Esophagus muscularis mucosa (tissue), 4 donors: ENCODE measurements around the gene MGAM2.

Experiments used
- CTCF ChIP-seq, 3 experiments: fragments of 200-600 bp in 2 of 3; fragments of 450-650 bp in 1 of 3; sonication (generic) in 2 of 3; IDR thresholded peaks; one replicate each; pipeline ENCODE4 v1.5.1; 2017 to 2019; ENCODE audit warnings: antibody characterized with exemption in 3 of 3, mild to moderate bottlenecking in 2 of 3, moderate library complexity in 1 of 3
- EP300 ChIP-seq: sonication (generic); formaldehyde crosslinking; IDR thresholded peaks from one replicate; pipeline ENCODE4 v1.6.1; 2017; ENCODE audit warnings: antibody characterized with exemption
- POLR2A ChIP-seq: fragments of 450-650 bp; IDR thresholded peaks from one replicate; pipeline ENCODE4 v1.6.1; 2017; ENCODE audit warnings: antibody characterized with exemption, moderate library complexity, mild to moderate bottlenecking, low read depth

DNA sequence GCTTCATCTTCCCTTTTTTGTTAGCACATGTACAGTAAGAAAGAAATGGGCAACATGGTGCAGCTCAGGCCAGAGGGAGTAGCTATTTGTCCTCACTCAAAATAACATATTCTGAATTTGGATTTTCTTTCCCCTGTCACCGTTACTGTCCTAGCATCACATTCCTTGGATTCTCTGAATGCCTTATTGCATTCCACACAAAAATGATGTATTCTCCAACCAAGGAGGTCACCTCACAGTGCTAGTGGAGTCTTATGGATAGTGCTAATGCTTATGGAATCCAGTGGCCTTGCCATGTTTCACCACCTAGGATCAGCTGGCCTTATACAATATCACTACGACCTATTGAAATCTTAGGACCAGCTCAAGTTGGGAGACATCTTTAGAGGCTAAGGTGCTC, 139.2 kb downstream of the MGAM2 start:
- TF ChIP-seq CTCF (IDR thresholded peaks at IDR 0.05) (no peak), POLR2A (no peak), EP300 (no peak)
